ENCODE measurements around the gene KCNK10.

KCNK10 gene, protein sequence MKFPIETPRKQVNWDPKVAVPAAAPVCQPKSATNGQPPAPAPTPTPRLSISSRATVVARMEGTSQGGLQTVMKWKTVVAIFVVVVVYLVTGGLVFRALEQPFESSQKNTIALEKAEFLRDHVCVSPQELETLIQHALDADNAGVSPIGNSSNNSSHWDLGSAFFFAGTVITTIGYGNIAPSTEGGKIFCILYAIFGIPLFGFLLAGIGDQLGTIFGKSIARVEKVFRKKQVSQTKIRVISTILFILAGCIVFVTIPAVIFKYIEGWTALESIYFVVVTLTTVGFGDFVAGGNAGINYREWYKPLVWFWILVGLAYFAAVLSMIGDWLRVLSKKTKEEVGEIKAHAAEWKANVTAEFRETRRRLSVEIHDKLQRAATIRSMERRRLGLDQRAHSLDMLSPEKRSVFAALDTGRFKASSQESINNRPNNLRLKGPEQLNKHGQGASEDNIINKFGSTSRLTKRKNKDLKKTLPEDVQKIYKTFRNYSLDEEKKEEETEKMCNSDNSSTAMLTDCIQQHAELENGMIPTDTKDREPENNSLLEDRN

DNA sequence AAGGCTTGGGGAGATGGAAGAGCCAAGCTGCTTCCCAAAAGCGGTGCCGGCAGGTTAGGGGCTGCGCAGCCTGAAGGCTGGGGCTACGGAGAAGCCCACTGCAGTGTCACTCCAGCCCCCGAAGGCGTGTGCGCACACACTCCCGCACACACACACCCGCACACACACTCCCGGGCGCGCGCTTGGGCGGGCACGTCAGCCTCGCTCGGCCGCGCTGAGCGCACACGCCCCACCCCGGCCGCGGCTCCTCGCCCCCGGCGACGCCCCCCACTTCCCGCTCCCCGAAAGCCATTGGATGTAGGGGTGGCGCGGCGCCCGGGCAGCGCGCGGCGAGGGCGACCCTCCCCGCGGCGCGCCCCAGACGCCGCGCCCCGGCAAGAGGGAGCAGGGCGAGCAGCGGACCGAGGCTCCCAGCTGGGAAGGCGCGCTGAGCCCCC, at the start of gene KCNK10:
Gene KCNK10, minus strand, starts transcription at position 184 of the 437 bp plus-strand sequence. CDS start 471 bp downstream, outside the sequence.
- no peak for DNase-seq (ENCODE audit: low read depth in 2 of 2)

DNA sequence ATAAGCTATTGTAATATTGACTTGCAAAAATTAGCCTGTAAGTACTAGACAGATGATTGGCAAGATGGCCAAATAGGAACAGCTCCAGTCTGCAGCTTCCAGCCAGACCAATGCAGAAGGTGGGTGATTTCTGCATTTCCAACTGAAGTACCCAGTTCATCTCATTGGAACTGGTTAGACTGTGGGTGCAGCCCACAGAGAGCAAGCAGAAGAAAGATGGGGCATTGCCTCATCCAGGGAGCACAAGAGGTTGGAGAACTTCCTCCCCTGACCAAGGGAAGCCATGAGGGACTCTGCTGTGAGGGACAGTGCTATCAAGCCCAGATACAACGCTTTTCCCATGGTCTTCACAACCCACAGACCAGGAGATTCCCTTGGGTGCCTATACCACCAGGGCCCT, 46.4 kb upstream of the KCNK10 start:
- no peak for DNase-seq (ENCODE audit: low read depth in 2 of 2)

DNA sequence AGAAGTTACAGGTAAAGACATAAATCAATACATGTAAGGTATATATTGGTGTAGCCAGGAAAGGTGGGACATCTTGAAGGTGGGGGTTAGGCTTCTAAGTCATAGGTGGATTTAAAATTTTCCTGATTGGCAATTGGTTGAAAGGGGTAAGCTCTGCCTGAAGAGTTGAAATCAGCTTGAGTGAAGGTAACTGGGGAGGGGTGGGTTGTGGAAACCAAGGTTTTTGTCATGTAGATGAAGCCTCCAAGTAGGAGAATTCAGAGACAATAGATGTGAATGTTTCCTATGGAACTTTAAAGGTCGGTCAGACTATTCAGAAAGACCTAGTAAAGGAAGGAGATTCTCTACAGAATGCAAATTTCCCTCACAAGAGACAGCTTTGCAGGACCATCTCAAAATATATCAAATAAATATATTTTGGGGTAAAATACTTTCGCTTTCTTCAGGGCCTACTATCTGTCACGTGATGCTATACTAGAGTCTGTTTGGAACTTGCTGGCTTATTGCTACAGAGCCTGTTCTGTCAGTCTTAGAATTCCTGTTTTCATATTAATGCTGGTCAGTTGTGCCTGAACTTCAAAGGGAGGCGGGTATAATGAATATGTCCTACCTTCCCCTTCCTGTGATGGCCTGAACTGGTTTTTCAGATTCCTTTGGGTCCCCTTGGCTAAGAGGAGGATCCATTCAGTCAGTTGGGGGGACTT, 41.8 kb upstream of the KCNK10 start:
- no peak for DNase-seq (ENCODE audit: low read depth in 2 of 2)

DNA sequence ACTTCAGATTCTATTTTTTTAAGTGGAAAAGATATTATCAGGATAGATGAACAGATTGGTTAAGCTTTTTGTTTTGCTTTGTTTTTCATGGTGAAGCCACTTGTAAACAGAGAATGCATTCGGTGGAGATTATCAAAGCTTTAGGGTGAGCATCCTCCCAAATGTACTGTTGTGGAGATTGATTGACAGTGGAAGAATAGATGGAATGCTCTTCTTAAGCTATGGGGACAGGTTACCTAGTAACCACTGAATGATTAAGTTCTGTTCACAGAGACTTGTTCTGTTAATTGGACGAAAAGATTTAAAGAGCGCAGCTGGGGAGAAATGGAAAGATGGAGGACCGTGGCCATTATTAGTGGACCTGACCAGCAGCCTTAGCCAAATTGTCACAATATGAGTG, 40.6 kb upstream of the KCNK10 start:
- no peak for DNase-seq (ENCODE audit: low read depth in 2 of 2)

DNA sequence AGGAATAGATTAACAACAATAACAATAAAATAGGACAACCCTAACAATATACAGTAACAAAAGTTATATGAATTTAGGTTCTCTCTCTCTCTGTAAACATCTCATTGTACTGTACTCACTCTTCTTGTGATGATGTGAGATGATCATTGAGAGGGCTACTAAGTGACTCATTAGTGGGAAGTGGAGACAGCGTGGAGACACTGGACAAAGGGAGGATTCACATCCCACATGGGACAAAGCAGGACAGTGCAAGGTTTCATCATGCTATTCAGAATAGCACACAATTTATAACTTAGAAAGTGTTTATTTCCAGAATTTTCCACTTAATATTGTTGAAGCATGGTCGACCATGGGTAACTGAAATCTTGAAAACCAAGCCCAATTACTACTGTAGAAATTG, 36.4 kb upstream of the KCNK10 start:
- DNase-seq (ENCODE audit: low read depth in 2 of 2): no peak

DNA sequence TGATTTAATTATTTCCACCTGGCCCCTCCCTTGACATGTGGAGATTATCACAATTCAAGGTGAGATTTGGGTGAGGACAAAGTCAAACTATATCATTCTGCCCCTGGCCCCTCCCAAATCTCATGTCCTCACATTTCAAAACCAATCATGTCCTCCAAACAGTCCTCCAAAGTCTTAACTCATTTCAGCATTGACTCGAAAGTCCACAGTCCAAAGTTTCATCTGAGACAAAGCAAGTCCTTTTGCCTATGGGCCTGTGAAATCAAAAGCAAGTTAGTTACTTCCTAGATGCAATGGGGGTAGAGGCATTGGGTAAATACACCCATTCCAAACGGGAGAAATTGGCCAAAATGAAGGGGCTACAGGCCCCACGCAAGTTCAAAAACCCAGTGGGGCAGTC, 31.3 kb upstream of the KCNK10 start:
- no peak for DNase-seq (ENCODE audit: low read depth in 2 of 2)

DNA sequence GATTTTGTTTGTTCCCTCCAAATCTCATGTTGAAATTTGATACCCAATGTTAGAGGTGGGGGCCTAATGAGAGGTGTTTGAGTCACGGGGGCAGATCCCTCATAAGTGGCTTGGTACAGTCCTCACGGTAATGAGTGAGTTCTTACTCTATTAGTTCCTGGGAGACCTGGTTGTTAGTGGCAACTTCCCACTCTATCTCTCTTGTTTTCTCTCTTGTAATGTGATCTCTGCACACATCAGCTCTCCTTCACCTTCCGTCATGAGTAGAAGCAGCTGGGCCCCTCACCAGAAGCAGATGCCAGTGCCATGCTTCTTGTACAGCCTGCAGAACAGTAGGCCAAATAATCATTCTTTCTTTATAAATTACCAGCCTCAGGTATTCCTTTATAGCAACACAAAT, 29.6 kb upstream of the KCNK10 start:
- no peak for DNase-seq (ENCODE audit: low read depth in 2 of 2)

DNA sequence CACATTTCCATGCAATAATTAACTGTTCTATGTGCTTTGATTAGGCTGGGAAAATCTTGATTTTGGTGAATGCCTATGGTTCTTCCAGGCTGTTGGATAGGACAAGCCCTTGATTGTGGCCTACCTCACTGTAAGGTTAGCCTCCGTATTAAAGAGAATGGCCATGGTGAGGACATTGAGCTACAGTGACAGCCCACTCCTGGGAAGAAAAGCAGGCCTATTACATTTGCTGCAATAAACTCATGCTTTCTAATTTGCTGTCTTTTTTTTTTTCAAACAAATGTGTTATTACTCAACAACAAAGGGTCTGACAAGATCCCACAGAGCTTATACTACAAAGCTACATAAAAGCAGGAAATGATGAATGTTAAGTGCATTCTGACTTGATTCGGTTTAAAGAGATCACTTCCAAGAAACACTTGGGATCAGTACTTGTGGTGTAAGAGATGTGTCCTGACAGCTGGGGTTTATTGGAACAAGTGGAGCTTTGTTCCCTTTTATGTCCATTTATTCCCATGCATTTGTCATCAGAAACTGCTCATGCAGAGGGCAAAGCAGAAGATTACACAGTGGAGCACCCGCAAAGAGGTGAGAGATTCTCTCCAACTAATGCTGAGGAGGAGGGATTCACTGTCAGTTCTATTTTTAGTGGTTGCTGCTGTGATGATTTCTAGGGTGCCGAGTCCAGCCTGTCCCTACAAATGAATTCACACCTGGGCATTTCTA, 29.1 kb upstream of the KCNK10 start:
- no peak for DNase-seq (ENCODE audit: low read depth in 2 of 2)

DNA sequence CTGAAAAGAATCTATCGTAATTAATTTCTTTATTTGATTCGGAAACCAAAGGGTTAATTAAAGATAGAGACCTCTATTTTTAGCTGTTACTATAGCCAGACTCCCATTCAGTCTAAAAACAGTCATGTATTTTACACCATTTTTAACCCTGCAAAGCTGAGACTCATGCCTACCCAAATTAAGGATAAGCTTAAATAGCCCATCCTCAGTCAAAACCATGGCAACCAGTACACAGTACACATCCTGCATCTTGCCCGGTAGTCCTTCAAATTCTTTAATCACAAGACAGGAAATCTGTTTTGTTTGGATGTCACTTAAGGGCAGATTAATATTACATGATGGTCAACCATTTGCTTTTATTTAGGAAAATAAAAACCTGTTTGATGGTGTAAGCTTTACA, 25.5 kb upstream of the KCNK10 start:
- DNase-seq (ENCODE audit: low read depth in 2 of 2): no peak

DNA sequence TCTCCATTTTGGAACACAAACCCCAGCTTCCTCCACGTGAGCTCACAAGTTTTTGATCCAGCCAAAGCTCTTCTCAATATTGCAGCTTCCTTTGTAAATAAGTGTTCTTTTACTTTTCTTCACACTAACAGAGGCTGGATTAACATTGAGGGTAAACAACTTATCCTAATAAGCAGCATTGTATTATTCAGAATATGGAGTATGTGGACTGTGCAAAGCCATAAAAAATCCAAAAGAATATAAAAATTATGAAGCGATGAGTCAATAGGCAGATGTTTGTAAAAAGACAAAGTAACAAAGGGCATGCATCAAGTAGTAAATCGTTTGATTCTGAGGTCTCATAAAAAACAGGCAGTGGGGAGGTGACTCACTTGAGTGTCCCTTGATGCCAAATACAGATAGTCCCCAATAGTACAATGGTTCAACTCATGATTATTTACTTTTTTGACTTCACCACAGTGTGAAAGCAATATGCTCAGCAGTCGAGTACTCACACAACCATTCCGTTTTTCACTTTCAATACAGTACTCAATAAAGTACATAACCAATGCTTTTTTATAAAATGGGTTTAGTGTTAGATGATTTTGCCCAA, 23.1 kb upstream of the KCNK10 start:
- no peak for DNase-seq (ENCODE audit: low read depth in 2 of 2)

DNA sequence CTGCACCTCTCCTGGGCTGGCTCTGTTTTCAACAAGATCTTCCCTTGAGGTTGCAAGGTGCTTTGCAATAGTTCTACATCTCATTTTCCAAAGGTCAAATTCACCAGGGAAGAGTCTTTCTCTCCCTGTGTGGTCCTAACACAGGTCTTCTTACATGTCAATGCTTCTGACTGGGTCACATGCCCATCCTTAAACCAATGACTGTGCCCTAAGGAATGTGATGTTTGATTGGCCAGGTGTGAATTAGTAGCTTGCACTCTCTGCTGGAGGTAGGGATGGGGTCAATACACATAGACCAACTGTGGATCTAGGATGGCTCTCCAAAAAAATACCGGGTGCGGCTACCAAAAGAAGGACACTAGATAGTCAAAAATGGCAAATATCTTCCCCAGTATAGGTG, 19.9 kb upstream of the KCNK10 start:
- no peak for DNase-seq (ENCODE audit: low read depth in 2 of 2)

DNA sequence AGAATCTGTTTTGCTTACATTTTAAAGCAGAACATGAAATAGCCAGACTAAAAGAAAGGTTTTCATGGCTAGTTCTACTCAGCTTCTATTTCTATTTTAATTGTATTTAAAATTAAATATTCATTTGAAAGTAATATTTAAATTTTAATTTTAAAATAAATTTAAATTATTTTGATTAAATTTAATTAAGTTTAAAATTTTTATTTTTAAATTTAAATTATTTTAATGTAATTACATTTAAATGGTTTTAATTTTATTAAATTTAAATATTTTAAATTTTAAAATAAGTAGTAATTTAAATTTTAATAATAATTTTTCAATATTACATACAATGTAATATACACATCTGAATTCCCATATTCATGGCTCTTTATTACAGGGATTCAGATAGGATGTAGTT, 17.3 kb upstream of the KCNK10 start:
- DNase-seq (ENCODE audit: low read depth in 2 of 2): no peak

DNA sequence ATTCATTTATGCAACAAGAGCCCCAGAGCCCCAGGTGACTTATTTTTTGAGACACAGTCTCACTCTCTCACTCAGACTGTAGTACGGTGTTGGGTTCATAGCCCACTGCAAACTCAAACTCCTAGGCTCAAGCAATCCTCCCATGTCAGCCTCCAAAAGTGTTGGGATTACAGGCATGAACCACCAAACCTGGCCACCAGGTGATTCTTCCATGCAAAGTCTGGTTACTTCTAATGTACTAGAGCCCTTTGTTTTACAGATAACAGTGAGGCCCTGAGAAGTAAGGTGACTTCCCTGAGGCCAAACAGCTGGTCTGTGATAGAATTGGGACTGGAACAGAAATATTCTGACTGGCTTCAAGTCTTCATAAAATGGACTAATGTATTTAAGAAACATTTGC, 10.0 kb upstream of the KCNK10 start:
- no peak for DNase-seq (ENCODE audit: low read depth in 2 of 2)

DNA sequence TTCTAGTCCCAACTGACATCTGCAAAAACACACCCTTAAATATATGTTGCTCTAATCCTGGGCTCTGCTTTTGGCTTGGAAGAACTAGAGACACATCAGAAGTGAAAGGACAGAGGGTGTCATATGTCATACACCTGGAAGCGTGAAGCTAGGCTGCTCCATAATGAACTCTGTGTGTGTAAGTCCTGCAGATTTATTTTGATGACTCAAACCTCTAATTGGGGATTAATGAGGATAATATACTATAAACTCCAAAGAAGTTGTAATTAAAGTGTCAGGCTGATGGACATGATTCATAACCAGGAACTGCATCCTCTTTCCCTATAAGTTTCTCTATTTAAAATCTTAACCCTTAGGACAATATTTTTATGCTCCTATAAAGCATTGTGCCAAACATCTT, 4.4 kb upstream of the KCNK10 start:
- DNase-seq (ENCODE audit: low read depth in 2 of 2): no peak

DNA sequence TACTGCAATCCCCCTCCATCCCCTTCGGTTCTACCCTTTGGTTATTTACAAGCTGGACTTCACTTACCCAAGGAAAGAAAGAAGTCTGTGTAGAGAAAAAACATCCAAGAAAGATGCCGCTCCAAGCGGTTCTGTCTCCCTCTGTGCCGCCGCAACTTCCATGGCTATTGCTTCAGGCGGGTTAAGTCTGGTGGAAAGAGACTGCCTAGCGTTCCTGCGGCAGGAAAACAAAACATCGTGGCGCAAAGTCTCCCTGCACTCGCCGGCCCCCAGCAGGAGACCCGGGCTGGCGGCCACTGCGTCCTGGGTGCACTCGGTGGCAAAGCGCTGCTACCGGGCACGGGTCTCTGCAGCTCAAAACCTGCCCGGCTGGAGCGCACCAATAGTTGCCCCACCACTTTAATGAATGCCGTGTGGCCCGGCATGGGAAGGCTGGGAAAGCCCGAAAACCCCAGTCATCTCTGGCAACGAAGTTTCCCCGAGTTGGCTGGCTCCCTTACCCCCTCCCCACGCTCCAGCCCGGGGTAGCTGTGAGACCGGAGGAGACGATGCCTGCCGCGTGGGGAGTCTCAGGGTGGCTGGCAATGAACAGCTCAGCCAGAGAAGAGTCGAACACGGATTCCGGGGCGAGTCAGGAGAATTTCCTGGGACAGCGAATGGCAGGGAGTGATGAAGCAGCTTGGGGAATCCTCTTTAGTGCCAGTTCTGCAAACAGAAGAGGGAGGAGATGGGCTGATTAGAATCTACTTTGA, 3.5 kb upstream of the KCNK10 start:
- DNase-seq (ENCODE audit: low read depth in 2 of 2): no peak

DNA sequence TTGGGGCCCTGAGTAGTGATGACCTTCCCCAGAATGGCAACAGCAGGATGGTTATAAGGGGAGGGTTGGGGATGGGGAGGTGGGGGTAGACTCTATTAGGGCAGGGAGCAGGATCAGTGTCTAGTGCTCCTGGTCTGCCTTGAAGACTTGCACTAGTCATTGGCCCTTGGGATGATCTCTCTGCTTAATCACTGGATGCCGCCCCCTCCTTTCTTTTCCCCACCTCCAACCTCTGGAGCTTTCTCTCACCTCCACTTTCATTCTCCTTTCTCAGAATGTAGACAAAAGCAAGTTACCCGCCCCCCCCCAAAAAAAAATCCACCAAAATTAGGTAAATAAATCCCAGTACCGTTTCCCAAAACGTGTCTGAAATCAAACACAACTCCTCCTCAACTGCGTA, 2.8 kb upstream of the KCNK10 start:
- no peak for DNase-seq (ENCODE audit: low read depth in 2 of 2)

DNA sequence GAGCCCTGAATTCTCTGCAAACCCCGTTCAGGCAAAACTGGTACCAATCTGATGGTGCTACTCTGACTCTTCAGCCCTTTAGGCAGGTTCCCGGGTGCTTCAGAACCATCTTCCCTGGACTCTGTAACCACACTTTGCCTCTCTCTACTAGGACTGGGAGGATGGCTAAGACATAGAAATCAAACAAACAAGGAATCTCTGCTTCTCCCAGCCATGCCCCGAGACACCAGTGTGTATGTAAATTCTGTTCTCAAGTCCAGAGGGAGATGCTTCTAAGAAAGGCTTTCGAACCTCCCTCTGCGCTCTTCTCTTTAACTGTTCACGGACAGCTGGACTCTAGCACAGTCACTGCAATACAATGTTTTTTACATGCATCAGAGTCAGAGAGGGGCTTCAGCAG, 1.9 kb upstream of the KCNK10 start:
- DNase-seq (ENCODE audit: low read depth in 2 of 2): no peak

DNA sequence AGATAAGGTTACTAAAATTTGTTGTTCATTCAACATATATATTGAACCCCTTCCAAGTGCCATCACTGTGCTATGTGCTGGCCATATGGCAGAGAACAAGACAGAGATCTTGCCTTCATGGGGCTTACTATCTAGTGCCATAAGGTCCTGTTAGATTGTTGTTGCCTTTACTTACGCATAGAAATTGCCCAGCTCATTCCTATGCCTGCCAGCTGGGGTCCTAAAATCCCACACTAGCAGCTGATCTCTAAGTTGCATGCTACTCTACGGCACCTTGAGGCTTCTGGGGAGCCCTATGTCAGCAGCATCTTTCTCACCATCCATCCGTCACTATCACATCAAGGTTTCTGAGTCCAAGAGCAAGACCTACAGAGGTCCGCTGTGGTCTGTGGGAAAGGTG, 1.4 kb upstream of the KCNK10 start:
- DNase-seq (ENCODE audit: low read depth in 2 of 2): no peak

DNA sequence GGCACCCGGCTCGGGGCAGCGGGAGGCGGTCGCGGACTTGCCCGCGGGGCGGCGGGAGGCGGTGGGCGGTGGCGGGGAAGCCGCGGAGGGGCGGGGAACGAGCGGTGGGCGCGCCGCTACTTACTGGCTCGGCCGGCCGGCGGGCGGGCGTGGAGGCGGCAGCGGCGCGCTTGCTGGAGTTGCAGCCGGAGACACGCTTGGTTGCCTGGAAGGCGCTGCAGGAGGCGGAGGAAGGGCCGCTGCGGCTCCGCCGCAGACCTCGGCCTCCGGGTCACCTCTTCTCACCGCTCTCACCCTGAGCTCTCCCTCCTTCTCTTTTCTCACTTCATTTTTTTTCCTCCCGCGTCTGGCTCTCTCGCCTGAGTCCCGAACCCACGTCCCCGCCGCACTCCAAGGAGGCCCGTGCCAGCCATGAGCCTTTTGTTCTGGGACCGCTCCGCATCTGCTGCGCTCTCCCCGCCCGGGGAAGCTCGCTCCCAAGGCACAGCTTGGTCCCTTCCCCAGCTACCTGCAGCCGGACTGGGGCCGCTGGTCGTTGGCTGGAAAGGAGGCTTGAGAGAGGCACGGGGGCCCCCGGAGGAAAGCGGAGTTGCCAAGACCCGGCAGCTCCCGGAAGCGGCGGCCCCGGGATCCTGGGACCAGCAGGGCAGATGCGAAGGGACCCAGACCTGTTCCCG, 592 bp upstream of the KCNK10 start:
- no peak for DNase-seq (ENCODE audit: low read depth in 2 of 2)

DNA sequence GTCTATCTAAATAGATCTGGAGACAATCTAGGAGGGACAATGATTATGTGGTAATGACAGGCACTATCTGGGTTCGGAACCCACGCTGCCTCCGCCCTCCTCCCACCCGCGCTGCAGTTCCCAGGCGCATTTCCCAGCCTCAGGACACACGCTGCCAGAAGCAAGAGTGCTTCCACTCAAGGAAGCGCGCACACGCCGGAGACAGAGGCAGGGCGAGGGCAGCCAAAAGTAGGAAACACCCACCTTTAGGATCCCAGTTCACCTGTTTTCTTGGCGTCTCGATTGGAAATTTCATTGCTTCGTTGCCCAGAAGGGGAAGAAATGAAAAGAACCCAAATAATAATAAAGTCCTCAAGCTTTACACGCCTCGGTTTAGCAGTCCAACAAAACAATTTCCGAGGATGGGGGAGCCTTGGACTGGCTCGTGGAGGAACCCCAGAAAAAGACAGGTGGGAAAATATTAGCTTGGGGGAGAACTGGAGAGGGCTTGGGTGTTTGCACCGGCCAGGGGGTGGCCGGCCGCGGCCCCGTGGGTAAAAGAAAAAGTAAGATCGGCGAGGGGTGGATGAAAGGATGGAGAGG, 474 bp downstream of the KCNK10 start:
- DNase-seq (ENCODE audit: low read depth in 2 of 2): no peak
